Activated effector memory CD4-positive, alpha-beta T cell treated with anti-CD3 and anti-CD28 coated beads, Interleukin-2, amount 50 U/mL, for 16 hours (primary cell): ENCODE data around the gene RAMP1.
A peak's percentile ranks its signal among the peaks of the same experiment; 100 is the strongest.

Experiments used
- DNase-seq: peaks from one replicate; pipeline ENCODE4 v3.0.0-alpha.2; 2020

Gene RAMP1

DNA sequence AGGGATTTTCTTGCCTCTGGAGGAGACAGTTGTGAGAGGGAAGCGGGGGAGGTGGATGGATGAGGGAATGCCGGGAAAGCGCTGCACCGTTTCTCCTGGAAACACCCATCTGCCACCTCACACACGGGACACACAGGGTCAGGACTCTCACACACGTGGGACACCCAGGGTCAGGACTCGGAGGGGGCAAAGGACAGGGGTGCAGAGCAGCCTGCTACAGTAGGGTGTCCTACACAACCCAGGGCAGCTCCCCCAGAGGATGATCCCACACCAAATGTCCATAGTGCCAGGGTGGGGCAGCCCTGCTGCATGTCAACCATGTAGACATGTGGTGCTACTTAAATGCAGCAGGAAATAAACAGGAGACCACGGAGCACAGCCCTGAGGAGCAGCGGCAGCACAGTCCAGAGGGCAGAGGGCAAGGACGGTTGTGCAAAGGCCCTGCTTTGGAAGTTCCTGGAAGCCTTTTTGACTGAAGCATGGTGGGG is 5.1 kb downstream of the RAMP1 start:
- DNase-seq, result peak; percentile 51

- no peak for DNase-seq
Observed at GRCh38 chr2:237864940-237865622, 5.7 kb downstream of the RAMP1 start.

DNA sequence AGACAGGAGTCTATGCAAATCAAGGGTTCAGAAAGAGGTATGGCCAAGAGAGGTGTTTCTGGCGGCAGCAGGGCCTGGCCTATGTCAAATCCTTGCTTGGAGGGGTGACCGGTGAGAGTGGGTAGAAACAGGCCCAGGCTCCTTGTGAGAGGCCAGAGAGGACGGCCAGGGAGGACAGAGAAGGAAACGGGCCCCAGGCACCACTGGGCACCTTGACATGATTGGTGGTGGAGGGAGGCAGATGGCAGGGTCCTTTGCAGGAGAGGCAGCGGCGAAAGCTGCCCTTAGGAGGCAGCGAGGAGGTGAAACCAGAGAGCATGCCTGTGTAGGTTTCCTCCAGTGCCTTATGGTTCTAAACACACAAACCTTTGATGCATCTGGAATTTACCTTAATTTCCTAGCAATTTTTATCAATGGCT is 6.2 kb downstream of the RAMP1 start:
- peak; percentile 28 for DNase-seq

GRCh38 chr2:237866101-237866621 is 6.7 kb downstream of the RAMP1 start:
- DNase-seq, result peak; percentile 37

- DNase-seq, result peak; percentile 48
Observed at GRCh38 chr2:237867465-237867864, 8.0 kb downstream of the RAMP1 start.

DNA sequence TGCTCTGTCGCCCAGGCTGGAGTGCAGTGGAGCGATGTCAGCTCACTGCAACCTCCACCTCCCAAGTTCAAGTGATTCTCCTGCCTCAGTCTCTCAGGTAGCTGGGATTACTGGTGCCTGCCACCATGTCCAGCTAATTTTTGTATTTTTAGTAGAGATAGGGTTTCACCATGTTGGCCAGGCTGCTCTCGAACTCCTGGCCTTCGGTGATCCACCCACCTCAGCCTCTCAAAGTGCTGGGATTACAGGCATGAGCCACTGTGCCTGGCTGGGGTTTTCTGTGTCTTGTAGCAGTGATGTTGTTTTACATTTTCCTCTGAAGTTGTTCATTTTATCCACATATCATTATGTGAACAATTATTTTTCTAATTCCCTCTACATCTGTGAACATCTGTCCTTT is 8.7 kb downstream of the RAMP1 start:
- peak; percentile 39 for DNase-seq

DNA sequence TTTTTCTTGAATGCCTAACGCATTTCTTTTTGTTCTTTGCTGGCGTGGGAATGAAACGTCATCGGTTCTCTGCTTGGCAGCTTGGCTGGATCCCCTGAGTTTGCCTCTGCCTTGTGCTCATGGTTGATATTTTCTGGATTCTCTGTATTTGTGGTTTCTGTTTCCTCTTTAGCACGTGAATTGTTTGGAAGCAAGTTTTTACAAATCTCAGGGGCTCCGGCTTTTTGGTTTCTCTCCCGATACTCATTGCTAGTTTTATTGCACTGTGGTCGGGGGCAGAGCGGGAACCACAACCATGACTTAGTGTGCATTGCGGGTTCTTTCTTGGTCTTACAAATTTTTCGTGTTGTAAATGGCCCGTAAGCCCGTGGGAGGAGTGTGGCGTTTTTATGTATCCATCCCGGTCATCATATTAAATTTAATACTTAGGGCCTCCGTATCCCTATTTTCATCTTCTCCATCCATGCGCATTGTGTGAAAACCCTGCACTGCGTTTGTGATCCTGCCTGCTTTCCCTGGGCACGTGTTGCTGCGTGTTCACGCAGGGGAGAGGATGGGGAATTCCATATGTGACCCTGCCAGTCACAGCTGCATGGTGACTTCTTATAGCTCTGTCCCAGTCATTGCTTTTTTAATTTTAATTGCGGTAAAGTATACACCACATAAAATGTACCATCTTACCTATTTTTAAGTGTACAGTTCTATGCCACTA is 9.4 kb downstream of the RAMP1 start:
- peak; percentile 24 for DNase-seq

GRCh38 chr2:237869343-237870102 is 10.1 kb downstream of the RAMP1 start:
- DNase-seq, result peak; percentile 27

- peak; percentile 33 for DNase-seq
Observed at GRCh38 chr2:237870126-237870525, 10.7 kb downstream of the RAMP1 start.

- peak; percentile 52 for DNase-seq
Observed at GRCh38 chr2:237870754-237871651, 11.6 kb downstream of the RAMP1 start.

GRCh38 chr2:237872178-237872887 is 12.9 kb downstream of the RAMP1 start:
- DNase-seq, result peak; percentile 55

DNA sequence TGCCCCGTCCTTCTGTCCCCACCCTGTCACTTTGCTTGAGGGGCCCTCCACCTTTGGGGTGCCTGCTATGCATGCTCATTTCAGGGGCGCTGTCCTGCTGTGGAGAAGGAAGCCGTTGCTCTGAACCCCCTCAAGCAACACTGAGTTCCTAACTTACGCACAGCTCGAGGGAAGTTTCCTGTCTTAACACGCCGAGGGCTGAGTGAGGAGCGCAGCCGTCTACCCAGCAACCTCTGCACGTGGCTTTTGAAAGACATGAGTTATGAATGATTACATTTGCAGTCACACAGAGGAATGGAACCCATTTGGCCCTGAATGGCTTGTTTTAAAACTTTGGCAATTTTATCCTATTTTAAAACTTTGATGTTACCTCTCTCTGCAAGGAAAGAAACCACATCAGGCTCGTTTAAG is 14.0 kb downstream of the RAMP1 start:
- DNase-seq, result peak; percentile 59

DNA sequence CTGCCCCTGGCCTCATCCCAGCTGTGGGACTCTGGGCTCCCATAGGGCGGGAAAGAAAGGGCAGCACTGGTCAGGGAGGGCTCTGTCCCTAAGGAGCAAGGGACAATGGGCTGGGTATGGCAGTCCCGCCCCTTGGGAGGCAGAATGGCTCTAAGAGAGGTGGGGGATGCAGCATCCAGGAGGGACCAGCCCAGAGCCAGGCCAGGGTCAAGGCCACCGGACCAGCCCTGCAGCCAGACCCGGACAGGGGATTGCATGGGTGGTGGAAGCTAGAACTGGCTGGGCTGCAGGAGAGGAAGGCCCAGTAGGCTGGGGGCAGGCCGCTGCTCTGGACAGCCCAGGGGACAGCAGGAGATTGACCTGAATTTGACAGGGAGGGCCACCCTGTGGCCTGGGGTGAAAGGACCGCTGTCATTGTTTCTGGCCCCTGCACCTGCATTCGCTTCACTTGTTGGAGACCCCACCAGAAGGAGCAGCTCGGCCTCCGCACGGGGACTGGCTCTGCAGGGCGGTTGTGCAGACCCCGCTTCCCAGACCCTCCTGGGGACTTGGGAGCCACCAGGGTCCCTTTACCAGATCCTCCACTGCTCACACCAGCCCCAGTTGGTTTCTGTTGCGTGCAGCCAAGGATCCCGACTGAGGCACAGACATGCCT is 14.6 kb downstream of the RAMP1 start:
- DNase-seq, result peak; percentile 53

GRCh38 chr2:237874585-237875161 is 15.2 kb downstream of the RAMP1 start:
- DNase-seq, result peak; percentile 25

GRCh38 chr2:237875256-237876060 is 16.0 kb downstream of the RAMP1 start:
- peak; percentile 55 for DNase-seq

- peak; percentile 36 for DNase-seq
Observed at GRCh38 chr2:237876061-237876526, 16.7 kb downstream of the RAMP1 start.

DNA sequence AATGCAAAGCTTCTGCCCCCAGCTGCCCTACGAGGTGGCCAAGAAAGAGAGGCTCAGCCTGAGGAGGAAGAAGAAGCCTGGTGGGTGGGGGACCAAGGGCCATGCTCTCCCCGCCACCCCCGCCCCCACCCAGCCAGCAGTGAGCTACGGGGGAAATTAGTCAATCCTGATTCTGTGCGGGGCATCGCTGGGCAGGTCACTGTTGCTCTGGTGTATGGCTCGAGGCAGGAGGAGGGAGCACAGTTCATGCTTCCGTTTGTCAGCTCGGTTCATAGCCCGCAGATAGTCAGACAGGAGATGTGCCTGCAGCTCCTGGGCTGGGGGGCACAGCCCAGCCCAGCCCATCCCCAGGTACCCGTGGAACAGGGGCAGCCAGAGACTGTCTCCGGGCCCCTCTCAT is 17.1 kb downstream of the RAMP1 start:
- DNase-seq, result peak; percentile 54

DNA sequence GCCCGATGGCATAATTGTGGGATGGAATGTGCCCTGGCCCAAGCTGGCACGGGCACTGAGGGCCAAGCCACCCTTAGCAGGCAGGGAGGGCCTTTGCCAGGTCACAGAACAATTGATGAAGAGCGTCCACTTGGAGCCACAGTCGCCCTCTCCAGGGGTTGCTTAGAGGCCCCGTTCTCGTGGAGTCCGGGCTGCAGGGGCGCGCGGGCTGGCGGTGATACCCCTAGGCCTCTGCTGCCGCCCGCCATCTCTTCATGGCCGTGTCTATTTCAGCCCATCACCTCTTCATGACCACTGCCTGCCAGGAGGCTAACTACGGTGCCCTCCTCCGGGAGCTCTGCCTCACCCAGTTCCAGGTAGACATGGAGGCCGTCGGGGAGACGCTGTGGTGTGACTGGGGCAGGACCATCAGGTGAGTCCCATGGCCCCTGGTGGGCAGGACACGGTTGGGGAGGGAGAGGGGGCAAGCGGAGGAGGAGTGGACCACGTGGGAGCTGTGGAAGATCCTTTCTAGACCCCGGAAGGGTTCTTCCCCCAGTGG is 17.6 kb downstream of the RAMP1 start:
- DNase-seq, result peak; percentile 28
